GM12892 (cell line): ENCODE results near the gene ITLN1.

Experiments
- DNase-seq: peaks from one replicate; pipeline ENCODE4 v3.0.0; 2011; ENCODE audit not compliant: insufficient read length
- FAIRE-seq: peaks from 2 replicates; lab custom pipeline; 2011; peaks lifted over from hg19 to GRCh38; lab: Jason Lieb, UNC
- POLR2A ChIP-seq: IDR thresholded peaks from 2 replicates; pipeline ENCODE4 v1.6.1; 2011; ENCODE audit warnings: low read depth, low read length, control low read depth
- POLR2AphosphoS5 ChIP-seq: IDR thresholded peaks from 2 replicates; pipeline ENCODE4 v1.6.1; 2011; ENCODE audit warnings: low read depth, low read length, control low read depth
- TAF1 ChIP-seq: IDR thresholded peaks from 2 replicates; pipeline ENCODE4 v1.6.1; 2011; ENCODE audit warnings: low read depth, mild to moderate bottlenecking, control low read depth, low read length, borderline replicate concordance

ITLN1 gene

DNA sequence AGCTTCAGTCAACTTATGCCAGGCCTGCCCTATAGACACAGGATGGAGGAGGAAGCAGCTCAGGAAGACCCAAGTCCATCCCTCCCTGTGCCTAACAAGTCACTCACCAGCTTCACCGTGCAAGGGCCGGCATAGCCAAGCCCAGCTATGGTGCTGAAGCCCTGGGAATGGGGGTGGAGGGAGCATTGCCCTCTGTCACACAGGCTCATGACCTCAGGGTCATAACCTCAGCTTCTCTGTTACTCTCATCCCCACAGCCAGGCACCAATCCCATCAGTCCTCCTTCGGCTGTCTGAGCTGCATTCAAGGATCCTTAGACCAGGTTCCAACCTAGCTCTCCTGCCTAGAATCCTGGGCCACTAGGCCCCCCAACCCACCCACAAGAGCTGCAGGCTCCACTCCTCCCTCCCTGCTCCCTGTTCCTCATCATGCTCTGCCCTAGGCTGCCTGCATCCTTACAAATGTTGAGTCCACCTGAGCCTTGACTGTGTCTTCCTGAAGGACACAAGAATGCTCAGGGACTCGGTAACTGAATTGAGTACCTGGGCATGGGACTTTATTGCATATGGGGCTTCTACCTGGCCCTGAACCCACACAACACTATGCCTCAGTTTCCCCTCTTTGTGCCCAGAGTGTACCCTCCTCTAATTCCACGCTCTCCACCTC, 24.0 kb downstream of the ITLN1 start:
- TF ChIP-seq POLR2AphosphoS5 (no peak), TAF1 (no peak), POLR2A (no peak)
- no peak for FAIRE-seq
- no peak for DNase-seq

DNA sequence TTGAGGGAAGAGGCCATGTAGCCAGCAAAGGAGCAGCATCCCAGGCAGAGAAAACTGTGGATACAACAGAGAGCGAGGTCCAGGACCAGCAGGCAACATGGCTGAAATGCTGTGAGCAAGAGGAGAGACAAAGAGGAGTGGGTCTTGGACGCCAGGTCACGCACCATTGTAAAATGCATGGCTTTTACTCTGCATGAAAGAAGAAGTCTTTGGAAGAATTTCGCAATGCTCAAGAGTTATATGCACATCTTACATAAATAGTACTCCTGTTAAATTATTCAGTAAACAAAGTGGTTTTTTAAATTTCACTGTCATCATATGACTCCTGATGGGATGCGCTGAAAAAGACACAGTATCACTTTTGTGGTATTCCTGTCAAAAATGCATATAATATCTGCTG, 25.8 kb downstream of the ITLN1 start:
- FAIRE-seq (no peak), DNase-seq (no peak)
- no peak for TF ChIP-seq TAF1

GRCh38 chr1:160858507-160858906, 26.5 kb downstream of the ITLN1 start:
- TF ChIP-seq TAF1 (no peak), POLR2A (no peak), POLR2AphosphoS5 (no peak)
- FAIRE-seq (no peak), DNase-seq (no peak)

- TF ChIP-seq POLR2A = no peak
- TF ChIP-seq TAF1 = no peak
- no peak for TF ChIP-seq POLR2AphosphoS5
- FAIRE-seq (no peak), DNase-seq (no peak)
Observed at GRCh38 chr1:160858097-160858496, 26.9 kb downstream of the ITLN1 start.

- no peak for DNase-seq
- FAIRE-seq = no peak
- TF ChIP-seq POLR2AphosphoS5 (no peak), TAF1 (no peak), POLR2A (no peak)
Observed at GRCh38 chr1:160855181-160855981, 29.6 kb downstream of the ITLN1 start.

DNA sequence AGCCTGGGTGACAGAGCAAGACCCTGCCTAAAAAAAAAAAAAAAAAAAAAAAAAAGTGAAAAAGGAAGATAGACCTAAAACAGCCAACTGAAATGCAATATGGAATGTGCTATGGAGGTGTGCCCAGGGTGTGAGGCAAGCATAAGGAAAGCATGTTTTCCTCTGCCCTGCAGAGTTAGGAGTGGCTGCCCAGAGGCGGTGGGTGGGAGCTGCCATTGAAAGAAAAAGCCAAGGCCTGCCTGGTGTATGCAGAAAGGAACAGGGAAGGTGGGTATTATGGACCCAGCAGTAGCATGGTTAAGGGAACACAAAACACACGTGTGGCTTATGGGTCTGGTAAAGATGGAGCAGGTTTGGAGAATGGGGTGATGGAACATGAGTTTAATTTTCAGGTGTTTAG, 31.2 kb downstream of the ITLN1 start:
- no peak for TF ChIP-seq TAF1
- TF ChIP-seq POLR2A = no peak
- TF ChIP-seq POLR2AphosphoS5 = no peak
- no peak for DNase-seq
- FAIRE-seq = no peak

DNA sequence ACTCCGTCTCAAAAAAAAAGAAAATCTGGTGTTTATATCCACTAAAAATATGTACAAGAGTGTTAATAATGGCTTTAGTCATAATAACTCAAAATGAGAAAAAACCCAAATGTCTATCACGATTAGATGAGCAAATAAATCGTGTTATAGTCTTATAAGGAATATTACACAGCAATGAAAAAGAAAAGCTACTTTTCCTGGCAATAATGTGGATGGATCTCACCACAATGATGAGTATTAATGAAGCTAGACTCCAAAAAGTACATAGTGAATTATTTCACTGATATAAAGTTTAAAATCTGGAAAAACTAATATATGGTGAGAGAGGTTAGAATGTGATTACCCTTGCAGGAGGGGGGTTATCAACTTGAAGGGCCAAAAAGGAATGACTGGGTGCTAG, 32.0 kb downstream of the ITLN1 start:
- TF ChIP-seq POLR2AphosphoS5 (no peak), POLR2A (no peak), TAF1 (no peak)
- no peak for FAIRE-seq
- no peak for DNase-seq

GRCh38 chr1:160850993-160851392, 34.0 kb downstream of the ITLN1 start:
- FAIRE-seq = no peak

DNA sequence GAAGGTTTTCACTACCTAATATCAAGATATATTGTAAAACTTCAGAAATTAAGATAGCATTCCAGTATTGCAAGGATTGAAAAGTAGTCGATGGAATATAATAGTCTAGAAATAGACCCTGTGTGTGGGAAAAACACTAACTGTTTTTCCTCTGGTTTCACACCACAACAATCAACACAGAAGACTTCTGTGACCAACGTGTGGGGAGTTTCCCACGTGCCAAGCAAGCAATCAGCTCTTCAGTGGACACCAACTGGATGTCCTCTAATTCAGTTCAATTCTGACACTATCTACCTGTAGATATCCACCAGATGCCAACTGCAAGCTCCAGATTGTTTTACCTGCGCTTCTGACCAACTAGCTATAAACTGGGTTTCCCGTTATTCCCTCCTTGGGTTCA, 34.4 kb downstream of the ITLN1 start:
- TF ChIP-seq TAF1 (no peak), POLR2AphosphoS5 (no peak), POLR2A (no peak)
- FAIRE-seq = no peak
- DNase-seq = no peak

More at GRCh38 chr1:160850993-160851392, 34.0 kb downstream of the ITLN1 start:
- TF ChIP-seq POLR2AphosphoS5 (no peak), POLR2A (no peak), TAF1 (no peak)
- DNase-seq = no peak

DNA sequence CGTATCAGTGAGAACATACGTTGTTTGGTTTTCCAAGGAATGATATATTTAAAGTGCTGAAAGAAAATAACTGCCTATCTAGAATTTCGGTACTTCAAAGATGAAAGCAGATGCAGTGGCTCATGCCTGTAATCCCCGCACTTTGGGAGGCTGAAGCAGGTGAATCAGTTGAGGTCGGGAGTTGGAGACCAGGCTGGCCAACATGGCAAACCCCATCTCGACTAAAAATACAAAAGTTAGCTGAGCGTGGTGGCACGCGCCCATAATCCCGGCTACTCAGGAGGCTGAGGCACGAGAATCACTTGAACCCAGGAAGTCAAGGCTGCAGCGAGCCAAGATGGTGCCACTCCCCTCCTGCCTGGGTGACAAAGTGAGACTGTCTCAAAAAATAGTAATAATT, 38.7 kb downstream of the ITLN1 start:
- no peak for DNase-seq
- TF ChIP-seq TAF1 = no peak
- no peak for FAIRE-seq

DNA sequence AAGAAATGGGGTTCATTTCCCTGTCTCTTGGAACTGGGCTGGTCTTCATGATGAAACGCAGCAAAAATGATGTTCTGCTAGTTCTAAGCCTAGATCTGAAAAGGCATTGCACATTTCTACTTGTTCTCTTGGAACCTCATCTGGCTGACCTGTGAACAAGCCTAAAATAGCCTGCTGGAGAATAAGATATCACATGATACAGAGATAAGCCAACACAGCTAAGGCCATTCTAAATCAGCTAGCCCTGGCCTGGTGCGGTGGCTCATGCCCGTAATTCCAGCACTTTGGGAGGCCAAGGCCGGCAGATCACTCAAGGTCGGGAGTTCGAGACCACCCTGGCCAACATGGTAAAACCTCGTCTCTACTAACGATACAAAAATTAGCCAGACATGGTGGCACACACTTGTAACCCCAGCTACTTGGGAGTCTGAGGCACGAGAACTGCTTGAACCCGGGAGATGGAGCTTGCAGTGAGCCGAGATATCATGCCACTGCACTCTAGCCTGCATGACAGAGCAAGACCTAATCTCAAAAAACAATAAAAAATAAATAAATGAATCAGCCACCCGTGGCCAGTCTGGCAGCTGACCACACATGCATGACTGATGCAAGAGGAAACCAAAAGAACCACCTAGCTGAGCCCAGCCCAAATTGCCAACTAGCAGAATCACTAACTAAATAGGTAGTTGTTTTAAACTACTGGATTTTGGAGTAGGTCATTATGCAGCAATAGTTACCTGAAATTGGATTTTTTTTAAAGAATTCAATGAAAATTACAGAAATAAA, 40.3 kb downstream of the ITLN1 start:
- no peak for TF ChIP-seq TAF1
- DNase-seq (no peak), FAIRE-seq (no peak)

DNA sequence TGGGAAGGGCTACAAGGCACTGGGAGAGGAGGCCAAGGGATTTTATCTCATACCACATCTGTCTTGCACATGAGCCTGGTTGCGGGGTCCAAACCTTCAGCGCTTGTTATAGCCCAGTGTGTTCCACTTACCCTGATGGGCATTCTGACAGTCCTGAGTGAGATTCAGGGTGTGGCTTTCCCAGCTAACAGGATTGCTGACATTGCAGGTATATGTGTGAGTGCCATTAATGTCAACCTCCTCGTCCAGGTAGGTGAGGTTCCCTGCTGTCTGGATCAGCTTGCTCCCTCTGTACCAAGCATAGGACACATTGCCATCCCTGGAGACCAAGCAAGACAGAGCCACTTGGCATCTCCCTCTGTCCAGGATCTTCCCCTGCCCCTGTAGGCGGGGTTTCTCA, 43.9 kb downstream of the ITLN1 start:
- no peak for FAIRE-seq
- no peak for TF ChIP-seq POLR2A
- no peak for TF ChIP-seq TAF1
- no peak for TF ChIP-seq POLR2AphosphoS5
- DNase-seq = no peak
